HepG2 (cell line): Measurements from ENCODE around the gene THADA. TPM values are rescaled to one million over a fixed set of nuclear protein-coding genes. Genes with fewer than 3 reads are reported as not detected.
A peak's percentile ranks its signal among the peaks of the same experiment; 100 is the strongest.

Source experiments
- ATAC-seq: fragments of 200-7000 bp; cut with Tn5 transposase; 3 replicates; pipeline ENCODE4 v1.9.1; 2020; ENCODE audit warnings: mild to moderate bottlenecking, moderate library complexity
- BruUV-seq: library from RNA; stranded (reverse); fragments of 400-500 nt; replicated peaks from 2 replicates; lab custom pipeline; 2021; lab: Mats Ljungman, UMichigan
- CTCF ChIA-PET: fragments of 300-600 bp; formaldehyde crosslinking; extraction: SDS; loops from one replicate; lab custom pipeline; 2021; ENCODE audit warnings: low total read pairs, inconsistent platforms, low intra/inter-chr PET ratio; lab: Yijun Ruan, JAX
- POLR2A ChIA-PET: fragments of 350-600 bp; sonication (Branson Sonifier 250); formaldehyde crosslinking; loops from one replicate; lab custom pipeline; 2020; ENCODE audit warnings: antibody characterized with exemption, inconsistent platforms; lab: Yijun Ruan, JAX
- DNase-seq: peaks from one replicate; pipeline ENCODE4 v3.0.0-alpha.2; 2015; ENCODE audit warnings: low spot score
- FAIRE-seq: peaks from 3 replicates; lab custom pipeline; 2011; peaks lifted over from hg19 to GRCh38; lab: Jason Lieb, UNC
- H2AFZ ChIP-seq: one replicate; pipeline ENCODE4 v1.6.1; 2011; ENCODE audit warnings: low read length, inconsistent platforms
- H3K27ac ChIP-seq: fragments of 300-600 bp; 3 replicates; pipeline ENCODE4 v1.8.0; 2011; ENCODE audit warnings: mixed run types, mild to moderate bottlenecking, mixed read lengths, low read length, inconsistent platforms; ENCODE audit not compliant: insufficient read depth; ENCODE audit errors: extremely low read length
- H3K27me3 ChIP-seq, 2 experiments: fragments of 200-600 bp in 1 of 2; 2 replicates in 1 of 2; 3 replicates in 1 of 2; pipeline versions ENCODE4 v1.6.0 to v1.8.0; 2011; ENCODE audit warnings: low read length in 2 of 2, mild to moderate bottlenecking in 2 of 2, moderate library complexity in 2 of 2, inconsistent platforms in 1 of 2; ENCODE audit not compliant: insufficient read depth in 2 of 2, control insufficient read depth in 1 of 2
- H3K36me3 ChIP-seq, 2 experiments: fragments of 200-600 bp in 1 of 2; replicated peaks in 1 of 2; 2 replicates in 1 of 2; 3 replicates in 1 of 2; pipeline versions ENCODE4 v1.5.1 to v1.8.0; 2011; ENCODE audit warnings: low read length in 2 of 2, inconsistent platforms in 1 of 2; ENCODE audit not compliant: insufficient read depth in 2 of 2, control insufficient read depth in 1 of 2
- H3K4me1 ChIP-seq: 2 replicates; pipeline ENCODE4 v1.5.1; 2012; ENCODE audit warnings: low read length, inconsistent platforms; ENCODE audit not compliant: insufficient read depth
- H3K4me2 ChIP-seq: 2 replicates; pipeline ENCODE4 v1.6.0; 2011; ENCODE audit warnings: low read depth, low read length, inconsistent platforms
- H3K4me3 ChIP-seq, 3 experiments: fragments of 200-600 bp in 1 of 3; sonication (generic), shearing (Covaris generic) in 1 of 3; replicated peaks in 1 of 3; 2 replicates each; pipeline ENCODE4 v1.5.1; 2011 to 2016; ENCODE audit warnings: low read length in 3 of 3, inconsistent platforms in 2 of 3, low read depth in 2 of 3, mild to moderate bottlenecking in 2 of 3, control low read depth in 1 of 3, mixed read lengths in 1 of 3; ENCODE audit not compliant: insufficient read depth in 1 of 3
- H3K79me2 ChIP-seq: one replicate; pipeline ENCODE4 v1.6.1; 2011; ENCODE audit warnings: low read length, inconsistent platforms; ENCODE audit not compliant: insufficient read depth
- H3K9ac ChIP-seq: 2 replicates; pipeline ENCODE4 v1.6.0; 2011; ENCODE audit warnings: mild to moderate bottlenecking, low read depth, low read length, inconsistent platforms; ENCODE audit not compliant: insufficient read depth
- H3K9me3 ChIP-seq: 2 replicates; pipeline ENCODE4 v1.5.1; 2012; ENCODE audit warnings: mild to moderate bottlenecking, low read length
- H4K20me1 ChIP-seq: 2 replicates; pipeline ENCODE4 v1.6.0; 2011; ENCODE audit warnings: inconsistent platforms, mild to moderate bottlenecking, low read length, moderate library complexity; ENCODE audit not compliant: insufficient read depth
- CENPX ChIP-seq: sonication (generic); formaldehyde crosslinking; IDR thresholded peaks from 2 replicates; pipeline ENCODE4 v1.9.0; 2021; ENCODE audit warnings: mild to moderate bottlenecking, missing genetic modification reagents, moderate library complexity
- EP300 ChIP-seq, 3 experiments: sonication (generic) in 1 of 3; formaldehyde crosslinking in 1 of 3; IDR thresholded peaks; 2 replicates each; pipeline versions ENCODE4 v1.5.1 to v1.6.1; 2011 to 2020; ENCODE audit warnings: low read depth in 2 of 3, low read length in 2 of 3, borderline replicate concordance in 1 of 3, improper control_type of control experiment in 1 of 3, mild to moderate bottlenecking in 1 of 3, missing genetic modification reagents in 1 of 3, moderate library complexity in 1 of 3
- GLI4 ChIP-seq: sonication (generic); formaldehyde crosslinking; IDR thresholded peaks from 2 replicates; pipeline ENCODE4 v1.5.1; 2020; ENCODE audit warnings: missing genetic modification reagents, mild to moderate bottlenecking, moderate library complexity, borderline replicate concordance
- HOXD1 ChIP-seq: sonication (generic); formaldehyde crosslinking; IDR thresholded peaks from 2 replicates; pipeline ENCODE4 v1.5.0; 2020; ENCODE audit warnings: missing genetic modification reagents
- STAG1 ChIP-seq: sonication (generic); formaldehyde crosslinking; IDR thresholded peaks from 2 replicates; pipeline ENCODE4 v1.4.0; 2020; ENCODE audit warnings: missing genetic modification reagents
- YEATS2 ChIP-seq: sonication (generic); formaldehyde crosslinking; IDR thresholded peaks from 2 replicates; pipeline ENCODE4 v1.4.0; 2020; ENCODE audit warnings: missing genetic modification reagents, borderline replicate concordance
- ZBTB7A ChIP-seq: sonication (generic); formaldehyde crosslinking; IDR thresholded peaks from 2 replicates; pipeline ENCODE4 v1.8.0; 2022; ENCODE audit warnings: mild to moderate bottlenecking, missing genetic modification reagents
- ZIK1 ChIP-seq: sonication (generic); formaldehyde crosslinking; IDR thresholded peaks from 2 replicates; pipeline ENCODE4 v1.5.0; 2020; ENCODE audit warnings: mild to moderate bottlenecking, low read depth, missing genetic modification reagents, borderline replicate concordance
- ZNF12 ChIP-seq: sonication (generic); formaldehyde crosslinking; IDR thresholded peaks from 2 replicates; pipeline ENCODE4 v1.5.0; 2020; ENCODE audit warnings: missing genetic modification reagents
- ZNF652 ChIP-seq: IDR thresholded peaks from 2 replicates; pipeline ENCODE4 v1.6.1; 2016; ENCODE audit warnings: low read depth, borderline replicate concordance
- ZNF782 ChIP-seq: sonication (generic); formaldehyde crosslinking; IDR thresholded peaks from 2 replicates; pipeline ENCODE4 v1.4.0; 2020; ENCODE audit warnings: missing genetic modification reagents, mild to moderate bottlenecking, borderline replicate concordance
- WGBS: methylation state at CpG from one replicate; pipeline ENCODE4 v1.1.6; 2017; ENCODE audit warnings: low lambda C conversion rate; 5-methylcytosine and 5-hydroxymethylcytosine counted together
- in situ Hi-C: cut with HindIII; loops from 2 replicates; pipeline ENCODE4 v1.10.0; 2017; ENCODE audit warnings: low pct_unique_long_range_greater_than_20kb; ENCODE audit not compliant: extremely low pct_ligation_motif_present
- intact Hi-C: fragments of 100-400 bp; cut with micrococcal nuclease; formaldehyde crosslinking; loops from one replicate; pipeline ENCODE4 v1.10.0; 2022; ENCODE audit not compliant: unreplicated experiment
- polyA plus RNA-seq, 8 experiments: library from polyadenylated mRNA; depleted of rRNA in 3 of 8; stranded (reverse) in 7 of 8; unstranded in 1 of 8; fragments of >200 nt; fragmentation: Illumina TruSeq in 4 of 8; extraction: Trizol in 4 of 8; gene quantifications; 2 replicates each; pipeline versions ENCODE4 v1.2.1 to v1.2.3, GENCODE V29; 2011 to 2016; ENCODE audit warnings: low read depth in 4 of 8, missing spikeins in 1 of 8, mixed read lengths in 1 of 8; ENCODE audit not compliant: insufficient read depth in 1 of 8
- total RNA-seq, 5 experiments: library from RNA; depleted of rRNA; stranded (reverse); fragments of >200 nt; fragmentation: Illumina TruSeq; extraction: Trizol; gene quantifications; 2 replicates each; pipeline ENCODE4 v1.2.3, GENCODE V29; 2016; ENCODE audit warnings: low read depth in 1 of 5
- TF ChIP-seq, protein P1 (sequence below): sonication (generic); formaldehyde crosslinking; IDR thresholded peaks from 2 replicates; pipeline ENCODE4 v1.5.0; 2020; ENCODE audit warnings: mild to moderate bottlenecking, missing genetic modification reagents
- TF ChIP-seq, protein P2 (sequence below): sonication (generic); formaldehyde crosslinking; IDR thresholded peaks from 2 replicates; pipeline ENCODE4 v1.8.1; 2023; ENCODE audit warnings: mild to moderate bottlenecking, inconsistent platforms, moderate library complexity, missing genetic modification reagents, borderline replicate concordance
- TF ChIP-seq, protein P3 (sequence below): sonication (generic); formaldehyde crosslinking; IDR thresholded peaks from 2 replicates; pipeline ENCODE4 v1.8.0; 2022; ENCODE audit warnings: missing genetic modification reagents, low read depth, mild to moderate bottlenecking, borderline replicate concordance

Gene THADA
- total and polyA plus RNA-seq, 2 of the 13 experiments (the other 11 are each of a cell fraction or from before 2014, with no cell fraction given), result 12.7 to 21.7 TPM

DNA sequence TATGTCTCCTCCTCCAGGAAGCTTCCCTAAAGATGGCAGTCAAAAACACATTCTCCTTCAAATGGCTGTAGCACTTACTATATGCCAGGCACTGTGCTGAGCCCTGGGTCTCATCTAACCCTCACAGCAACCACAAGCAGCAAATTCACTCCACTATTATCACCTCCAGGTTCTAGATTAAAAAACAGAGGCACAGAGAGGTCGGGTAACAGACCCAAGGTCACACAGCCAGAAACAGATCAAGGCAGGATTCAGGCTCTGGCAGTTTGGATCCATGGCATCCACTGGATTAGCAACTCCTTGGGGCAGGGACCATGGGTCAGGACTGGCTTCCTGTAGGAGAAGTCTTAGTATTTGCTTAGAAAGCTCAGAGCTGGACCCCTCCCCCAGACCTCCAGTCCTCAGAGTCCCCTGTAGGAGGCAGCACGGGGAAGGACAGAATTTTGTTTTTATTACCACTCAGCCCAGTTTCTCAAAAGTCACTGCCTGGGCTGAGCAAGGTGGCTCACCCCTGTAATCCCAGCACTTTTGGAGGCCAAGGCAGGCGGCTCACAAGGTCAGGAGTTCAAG lies 403.8 kb downstream of the THADA start (continued):
- TF ChIP-seq, protein P1, sequence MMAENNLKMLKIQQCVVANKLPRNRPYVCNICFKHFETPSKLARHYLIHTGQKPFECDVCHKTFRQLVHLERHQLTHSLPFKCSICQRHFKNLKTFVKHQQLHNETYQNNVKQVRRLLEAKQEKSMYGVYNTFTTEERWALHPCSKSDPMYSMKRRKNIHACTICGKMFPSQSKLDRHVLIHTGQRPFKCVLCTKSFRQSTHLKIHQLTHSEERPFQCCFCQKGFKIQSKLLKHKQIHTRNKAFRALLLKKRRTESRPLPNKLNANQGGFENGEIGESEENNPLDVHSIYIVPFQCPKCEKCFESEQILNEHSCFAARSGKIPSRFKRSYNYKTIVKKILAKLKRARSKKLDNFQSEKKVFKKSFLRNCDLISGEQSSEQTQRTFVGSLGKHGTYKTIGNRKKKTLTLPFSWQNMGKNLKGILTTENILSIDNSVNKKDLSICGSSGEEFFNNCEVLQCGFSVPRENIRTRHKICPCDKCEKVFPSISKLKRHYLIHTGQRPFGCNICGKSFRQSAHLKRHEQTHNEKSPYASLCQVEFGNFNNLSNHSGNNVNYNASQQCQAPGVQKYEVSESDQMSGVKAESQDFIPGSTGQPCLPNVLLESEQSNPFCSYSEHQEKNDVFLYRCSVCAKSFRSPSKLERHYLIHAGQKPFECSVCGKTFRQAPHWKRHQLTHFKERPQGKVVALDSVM (CRISPR knock-in tag), result no peak
- TF ChIP-seq, protein P2, sequence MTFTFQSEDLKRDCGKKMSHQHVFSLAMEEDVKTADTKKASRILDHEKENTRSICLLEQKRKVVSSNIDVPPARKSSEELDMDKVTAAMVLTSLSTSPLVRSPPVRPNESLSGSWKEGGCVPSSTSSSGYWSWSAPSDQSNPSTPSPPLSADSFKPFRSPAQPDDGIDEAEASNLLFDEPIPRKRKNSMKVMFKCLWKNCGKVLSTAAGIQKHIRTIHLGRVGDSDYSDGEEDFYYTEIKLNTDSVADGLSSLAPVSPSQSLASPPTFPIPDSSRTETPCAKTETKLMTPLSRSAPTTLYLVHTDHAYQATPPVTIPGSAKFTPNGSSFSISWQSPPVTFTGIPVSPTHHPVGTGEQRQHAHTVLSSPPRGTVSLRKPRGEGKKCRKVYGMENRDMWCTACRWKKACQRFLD (CRISPR knock-in tag), result no peak
- TF ChIP-seq CENPX (CRISPR knock-in tag) (no peak), GLI4 (CRISPR knock-in tag) (no peak), STAG1 (peak; percentile 37)
- TF ChIP-seq, all 625 proteins: peak for 31

DNA sequence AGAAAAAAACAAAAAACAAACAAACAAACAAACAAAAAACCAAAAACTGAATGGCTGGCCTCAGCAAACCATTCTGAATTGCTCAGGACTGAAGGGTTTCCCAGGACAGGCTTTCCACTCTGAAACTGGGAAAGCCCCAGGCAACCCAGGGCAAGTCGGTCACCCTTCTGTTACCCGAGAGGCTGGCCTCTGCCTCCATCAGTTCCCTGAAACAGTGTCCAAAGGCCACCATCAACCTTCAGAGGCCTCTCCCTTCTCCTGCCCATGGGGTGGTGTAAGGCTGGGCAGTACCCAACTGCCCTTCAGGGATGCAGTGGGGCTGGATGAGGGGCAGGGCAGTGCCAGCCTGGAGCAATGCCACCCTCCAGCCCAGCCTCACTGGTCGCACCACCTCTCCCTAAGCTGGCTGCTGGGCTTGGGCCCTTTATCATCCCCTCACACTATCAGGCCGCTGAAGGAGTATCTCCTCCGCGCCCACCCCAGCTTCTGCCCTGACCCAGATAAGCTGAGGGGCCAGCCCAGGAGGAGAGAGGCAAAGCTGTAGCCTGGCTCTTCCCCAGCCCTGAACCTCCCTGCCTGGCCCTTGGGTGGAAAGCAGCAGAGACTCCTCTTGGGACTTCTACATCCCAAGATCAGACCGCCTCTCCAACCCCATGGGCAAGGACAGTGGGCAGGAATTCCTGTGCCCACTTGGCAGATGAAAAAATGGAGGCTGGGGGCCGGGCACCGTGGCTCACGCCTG lies 405.4 kb downstream of the THADA start:
- Histone ChIP-seq H2AFZ (no peak overlapping the region), H3K4me3 (no peak overlapping the region), H3K4me2 (no peak overlapping the region), H3K36me3 (no peaks in the 10 kb centered on the region), H3K4me1 (peaks cover 97% of the 10 kb centered on the region), H3K9ac (no peak overlapping the region), H3K9me3 (no peaks in the 10 kb centered on the region), H4K20me1 (no peaks in the 10 kb centered on the region), H3K79me2 (no peaks in the 10 kb centered on the region), H3K27me3 (no peaks in the 10 kb centered on the region), H3K27ac (no peak overlapping the region)
- DNase-seq (no peak), ATAC-seq (no peak), FAIRE-seq (no peak)
- WGBS, result 84% methylated on average over 10 of the region's 10 CpGs
- CTCF ChIA-PET, result no interaction called here
- intact Hi-C loops (no loop called here), in situ Hi-C loops (no loop called here)
- POLR2A ChIA-PET, result interaction anchor here (0.7 to 10.9 kb wide), 6 partner anchors 12 to 141 kb away, joined by 3 to 324 read pairs (median 18); partner anchors contain the start of gene ZFP36L2
- BruUV-seq, result no TSS peak
- TF ChIP-seq EP300 (IDR thresholded peaks at IDR 0.05; ENCODE audit: low read depth in 2 of 2, low read length in 2 of 2) (no peak), EP300 (CRISPR knock-in tag; IDR thresholded peaks at IDR 0.05; ENCODE audit: borderline replicate concordance) (no peak), ZBTB7A (CRISPR knock-in tag) (no peak), ZIK1 (CRISPR knock-in tag) (0 out of 2 replicates have a peak, but pooled peaks have one; percentile 62), YEATS2 (CRISPR knock-in tag) (no peak), ZNF12 (no peak), HOXD1 (no peak), ZNF782 (CRISPR knock-in tag) (no peak), ZNF652 (no peak)
- TF ChIP-seq, protein P3, sequence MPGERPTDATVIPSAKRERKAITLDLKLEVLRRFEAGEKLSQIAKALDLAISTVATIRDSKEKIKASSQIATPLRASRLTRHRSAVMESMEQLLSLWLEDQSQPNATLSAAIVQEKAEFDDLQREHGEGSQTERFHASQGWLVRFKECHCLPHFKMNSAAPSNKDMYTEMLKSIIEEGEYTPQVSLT, result no peak
- TF ChIP-seq, protein P1 (CRISPR knock-in tag), result peak; percentile 75; the same call in 1 of the 2 replicates
